ENCODE measurements around the gene SECTM1. TPM values are rescaled to one million over a fixed set of nuclear protein-coding genes. Genes with fewer than 3 reads are reported as not detected.

Gene SECTM1
- total RNA-seq, 2 experiments from 2014 or later = 0.44 to 0.60 TPM

Other genes starting within 250 kb of the SECTM1 start
- gene FASN, start 235.5 kb downstream of the SECTM1 start, total RNA-seq = 100 to 1,000 TPM; 245 to 263 TPM
- 100 to 1,000 TPM; 175 to 184 TPM for gene CCDC57, start 120.9 kb downstream of the SECTM1 start, total RNA-seq
- gene SLC16A3, start 104.7 kb downstream of the SECTM1 start, total RNA-seq = 100 to 1,000 TPM in 1 of 2 experiments, 10 to 100 TPM in 1; 94.0 to 103 TPM
- gene CSNK1D, start 60.1 kb downstream of the SECTM1 start, total RNA-seq = 100 to 1,000 TPM; 369 to 393 TPM
- gene CD7, start 16.2 kb downstream of the SECTM1 start, total RNA-seq = 100 to 1,000 TPM; 369 to 385 TPM
- gene TEX19, start 25.5 kb upstream of the SECTM1 start, total RNA-seq = not detected
- not detected for gene UTS2R, start 38.0 kb upstream of the SECTM1 start, total RNA-seq
- gene HEXD, start 84.6 kb upstream of the SECTM1 start, total RNA-seq = 10 to 100 TPM; 24.6 to 25.0 TPM
- 10 to 100 TPM; 11.4 to 14.1 TPM for gene OGFOD3, start 84.8 kb upstream of the SECTM1 start, total RNA-seq
- gene CYBC1, start 117.0 kb upstream of the SECTM1 start, total RNA-seq = 10 to 100 TPM; 52.9 to 63.9 TPM
- gene NARF, start 125.0 kb upstream of the SECTM1 start, total RNA-seq = 10 to 100 TPM; 60.0 to 60.1 TPM
- 10 to 100 TPM; 36.1 to 37.7 TPM for gene FOXK2, start 186.0 kb upstream of the SECTM1 start, total RNA-seq

Measured in CD8-positive, alpha-beta T cell (primary cell).